ENCODE results near the gene NFYA.
A peak's percentile ranks its signal among the peaks of the same experiment; 100 is the strongest.

The NFYA gene

GRCh38 chr6:41047745-41048732, 24.7 kb upstream of the NFYA start:
- H3K27ac Mint-ChIP-seq, result peak overlapping the region; percentile 57 to 73 (median 71)
- H3K9me3 Mint-ChIP-seq, result no peaks in the 10 kb centered on the region
- no peak overlapping the region for H3K4me3 Mint-ChIP-seq
- TF ChIP-seq CTCF (IDR thresholded peaks at IDR 0.05; ENCODE audit: unreplicated experiment in 3 of 3), result no peak
- H3K36me3 Mint-ChIP-seq (ENCODE audit: low read depth), result no peaks in the 10 kb centered on the region
- H3K4me1 Mint-ChIP-seq, result peaks cover 70% of the 10 kb centered on the region
- H3K27me3 Mint-ChIP-seq (ENCODE audit: low read depth), result peaks cover 10% of the 10 kb centered on the region

- peak overlapping the region in 1 of 3 experiments; percentile 32 for H3K4me3 Mint-ChIP-seq
- peaks cover 13% of the 10 kb centered on the region for H3K27me3 Mint-ChIP-seq (ENCODE audit: low read depth)
- no peak for TF ChIP-seq CTCF (IDR thresholded peaks at IDR 0.05; ENCODE audit: unreplicated experiment in 3 of 3)
- H3K27ac Mint-ChIP-seq, result peak overlapping the region; percentile 73 to 80 (median 74)
- peaks cover 78% of the 10 kb centered on the region for H3K4me1 Mint-ChIP-seq
- H3K9me3 Mint-ChIP-seq, result no peaks in the 10 kb centered on the region
- no peaks in the 10 kb centered on the region for H3K36me3 Mint-ChIP-seq (ENCODE audit: low read depth)
These were observed 23.3 kb upstream of the NFYA start for GRCh38 chr6:41049521-41049920.

DNA sequence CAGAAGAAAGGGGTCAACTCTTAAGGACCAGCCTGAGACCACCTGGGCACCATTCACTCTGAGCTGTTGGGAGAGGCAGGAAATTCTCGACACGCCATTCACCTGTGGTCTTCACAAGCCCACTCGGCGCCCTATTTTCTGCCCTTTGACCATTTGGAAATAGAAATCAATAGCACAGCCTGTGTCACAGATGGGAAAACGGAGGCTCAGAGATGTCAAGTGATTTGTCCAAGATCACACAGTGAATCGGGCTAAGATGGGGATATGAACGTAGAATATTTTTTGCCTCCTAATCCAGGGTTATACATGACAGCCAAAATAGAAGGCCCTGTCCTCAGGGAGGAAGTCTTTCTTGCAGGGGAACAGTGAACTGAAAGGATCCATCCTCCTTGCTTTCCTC, 22.8 kb upstream of the NFYA start:
- Mint-ChIP-seq H3K27me3 (ENCODE audit: low read depth) (peaks cover 13% of the 10 kb centered on the region), H3K4me3 (peak overlapping the region in 2 of 3 experiments; percentile 19 to 32), H3K27ac (peak overlapping the region; percentile 73 to 80 (median 74)), H3K9me3 (no peaks in the 10 kb centered on the region), H3K36me3 (ENCODE audit: low read depth) (no peaks in the 10 kb centered on the region), H3K4me1 (peaks cover 82% of the 10 kb centered on the region)
- no peak for TF ChIP-seq CTCF (IDR thresholded peaks at IDR 0.05; ENCODE audit: unreplicated experiment in 3 of 3)

DNA sequence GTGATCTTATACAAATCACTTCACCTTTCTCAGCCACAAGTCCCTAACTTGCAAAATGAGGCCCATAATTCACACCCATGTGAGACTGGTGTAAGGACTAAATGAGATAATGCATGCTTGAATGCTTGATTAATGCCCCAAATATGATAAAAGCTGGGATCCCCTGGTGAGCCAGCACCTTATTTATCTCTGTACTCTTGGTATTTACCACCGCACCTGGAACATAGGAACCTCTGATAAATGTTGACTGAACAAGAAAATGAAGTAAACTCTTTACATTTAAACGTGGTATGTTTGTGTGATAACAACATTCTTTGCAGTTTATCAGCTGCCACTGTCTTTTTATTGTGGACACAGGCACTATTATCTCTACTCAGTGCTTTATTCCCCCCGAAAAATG, 22.2 kb upstream of the NFYA start:
- H3K9me3 Mint-ChIP-seq, result no peaks in the 10 kb centered on the region
- H3K27me3 Mint-ChIP-seq (ENCODE audit: low read depth), result peaks cover 13% of the 10 kb centered on the region
- peaks cover 84% of the 10 kb centered on the region for H3K4me1 Mint-ChIP-seq
- no peak for TF ChIP-seq CTCF (IDR thresholded peaks at IDR 0.05; ENCODE audit: unreplicated experiment in 3 of 3)
- no peak overlapping the region for H3K4me3 Mint-ChIP-seq
- peak overlapping the region in 1 of 3 experiments; percentile 24 for H3K27ac Mint-ChIP-seq
- H3K36me3 Mint-ChIP-seq (ENCODE audit: low read depth), result no peaks in the 10 kb centered on the region

GRCh38 chr6:41051873-41052272, 20.9 kb upstream of the NFYA start:
- no peak for TF ChIP-seq CTCF (IDR thresholded peaks at IDR 0.05; ENCODE audit: unreplicated experiment in 3 of 3)
- no peaks in the 10 kb centered on the region for H3K36me3 Mint-ChIP-seq (ENCODE audit: low read depth)
- H3K27ac Mint-ChIP-seq, result peak overlapping the region in 1 of 3 experiments; percentile 39
- peak overlapping the region in 1 of 3 experiments; percentile 1 for H3K4me3 Mint-ChIP-seq
- peaks cover 82% of the 10 kb centered on the region for H3K4me1 Mint-ChIP-seq
- H3K27me3 Mint-ChIP-seq (ENCODE audit: low read depth), result peaks cover 12% of the 10 kb centered on the region
- H3K9me3 Mint-ChIP-seq, result no peaks in the 10 kb centered on the region

Measured in nephron (organoid).